Gastroesophageal sphincter (tissue), 4 donors: ENCODE results near the gene NRROS. TPM values are rescaled to one million over a fixed set of nuclear protein-coding genes. Genes with fewer than 3 reads are reported as not detected.

Experiments
- ATAC-seq: fragments of 150-250 bp; one replicate; pipeline ENCODE4 v1.9.1; 2016; ENCODE audit warnings: mild to moderate bottlenecking, moderate library complexity
- H3K27ac ChIP-seq, 4 donors: fragments of 200-600 bp; sonication (generic) in 3 of 4; 1 replicate in 3 of 4; 2 replicates in 1 of 4; pipeline ENCODE4 v1.5.1; 2016 to 2019
- H3K27me3 ChIP-seq: fragments of 200-600 bp; sonication (generic); one replicate; pipeline ENCODE4 v1.5.1; 2019
- H3K36me3 ChIP-seq, 2 donors: fragments of 200-600 bp; sonication (generic); one replicate each; pipeline ENCODE4 v1.5.1; 2019; ENCODE audit warnings: control low read depth in 1 of 2
- H3K4me1 ChIP-seq, 3 donors: fragments of 200-600 bp; sonication (generic); 1 replicate in 2 of 3; 2 replicates in 1 of 3; pipeline ENCODE4 v1.5.1; 2016 to 2019; ENCODE audit warnings: control low read depth in 2 of 3
- H3K4me3 ChIP-seq, 2 donors: fragments of 200-600 bp; sonication (generic); one replicate each; pipeline ENCODE4 v1.5.1; 2019; ENCODE audit warnings: mild to moderate bottlenecking in 1 of 2, moderate library complexity in 1 of 2
- H3K9me3 ChIP-seq, 3 donors: fragments of 200-600 bp; sonication (generic); one replicate each; pipeline ENCODE4 v1.5.1; 2017 to 2019; ENCODE audit warnings: control low read depth in 2 of 3
- EP300 ChIP-seq: sonication (generic); formaldehyde crosslinking; IDR thresholded peaks from one replicate; pipeline ENCODE4 v1.6.1; 2017; ENCODE audit warnings: antibody characterized with exemption, mild to moderate bottlenecking
- POLR2A ChIP-seq, 2 donors: fragments of 450-650 bp; IDR thresholded peaks; one replicate each; pipeline ENCODE4 v1.6.1; 2017; ENCODE audit warnings: antibody characterized with exemption in 2 of 2, mild to moderate bottlenecking in 2 of 2, moderate library complexity in 1 of 2
- POLR2AphosphoS5 ChIP-seq: sonication (generic); formaldehyde crosslinking; IDR thresholded peaks from one replicate; pipeline ENCODE4 v1.6.1; 2017; ENCODE audit warnings: antibody characterized with exemption
- WGBS, 2 donors: methylation state at CpG; one replicate each; pipeline ENCODE4 v1.1.5; 2018; ENCODE audit warnings: low coverage in 1 of 2; 5-methylcytosine and 5-hydroxymethylcytosine counted together
- total RNA-seq, 4 donors: library from RNA; depleted of rRNA; stranded (reverse); fragments of >200 nt; gene quantifications; one replicate each; pipeline ENCODE4 v1.1.0, GENCODE V29; 2016
- TF ChIP-seq, protein P1 (sequence below), 4 experiments: fragments of 200-600 bp in 2 of 4; fragments of 450-650 bp in 2 of 4; sonication (generic) in 1 of 4; IDR thresholded peaks; one replicate each; pipeline ENCODE4 v1.5.1; 2017 to 2019; ENCODE audit warnings: antibody characterized with exemption in 4 of 4, mild to moderate bottlenecking in 2 of 4, moderate library complexity in 2 of 4

Gene NRROS
- total RNA-seq, 4 donors from 2014 or later = 6.6 to 14.2 (median 8.4) TPM

DNA sequence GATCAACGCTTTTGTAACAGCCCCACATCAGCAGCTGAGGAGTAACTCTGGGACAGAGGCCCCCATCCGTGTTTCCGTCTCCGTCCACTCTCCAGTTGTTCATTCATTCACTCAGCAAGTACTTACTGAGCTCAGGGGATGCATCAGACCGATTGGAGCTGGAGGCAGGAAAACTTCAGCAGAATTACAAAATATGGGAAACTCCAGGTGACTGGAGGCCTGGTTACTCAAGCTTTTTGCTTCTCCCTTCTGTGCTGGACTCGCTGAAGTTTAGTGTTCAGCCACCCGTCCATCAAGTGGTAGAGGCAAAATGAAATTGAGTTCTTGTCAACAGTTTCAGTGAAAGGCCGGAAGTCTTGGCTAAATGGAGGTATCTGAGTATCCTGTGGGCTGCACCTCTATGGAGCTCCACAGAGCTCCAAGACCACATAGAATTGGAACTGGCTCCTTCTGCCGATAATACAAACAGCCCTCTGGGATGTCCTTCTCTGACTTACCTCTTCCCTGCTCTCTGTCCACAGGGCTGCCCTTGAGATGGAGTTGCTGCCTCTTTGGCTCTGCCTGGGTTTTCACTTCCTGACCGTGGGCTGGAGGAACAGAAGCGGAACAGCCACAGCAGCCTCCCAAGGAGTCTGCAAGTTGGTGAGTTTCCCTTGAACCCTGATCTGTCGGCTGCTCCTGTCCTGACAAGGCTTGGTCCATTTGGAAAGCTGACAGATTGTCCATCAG is 14.7 kb downstream of the NRROS start:
- no peak for ATAC-seq
- Histone ChIP-seq H3K4me3 (no peak overlapping the region), H3K4me1 (peaks cover 0 to 35% (median 10%) of the 10 kb centered on the region in 3 donors), H3K9me3 (no peaks in the 10 kb centered on the region), H3K27ac (no peak overlapping the region), H3K36me3 (peaks cover 0 to 47% of the 10 kb centered on the region in 2 donors), H3K27me3 (no peaks in the 10 kb centered on the region)
- WGBS, 2 donors = 83 to 100% methylated on average over 1 to 7 of the region's 12 CpGs
- TF ChIP-seq, protein P1, sequence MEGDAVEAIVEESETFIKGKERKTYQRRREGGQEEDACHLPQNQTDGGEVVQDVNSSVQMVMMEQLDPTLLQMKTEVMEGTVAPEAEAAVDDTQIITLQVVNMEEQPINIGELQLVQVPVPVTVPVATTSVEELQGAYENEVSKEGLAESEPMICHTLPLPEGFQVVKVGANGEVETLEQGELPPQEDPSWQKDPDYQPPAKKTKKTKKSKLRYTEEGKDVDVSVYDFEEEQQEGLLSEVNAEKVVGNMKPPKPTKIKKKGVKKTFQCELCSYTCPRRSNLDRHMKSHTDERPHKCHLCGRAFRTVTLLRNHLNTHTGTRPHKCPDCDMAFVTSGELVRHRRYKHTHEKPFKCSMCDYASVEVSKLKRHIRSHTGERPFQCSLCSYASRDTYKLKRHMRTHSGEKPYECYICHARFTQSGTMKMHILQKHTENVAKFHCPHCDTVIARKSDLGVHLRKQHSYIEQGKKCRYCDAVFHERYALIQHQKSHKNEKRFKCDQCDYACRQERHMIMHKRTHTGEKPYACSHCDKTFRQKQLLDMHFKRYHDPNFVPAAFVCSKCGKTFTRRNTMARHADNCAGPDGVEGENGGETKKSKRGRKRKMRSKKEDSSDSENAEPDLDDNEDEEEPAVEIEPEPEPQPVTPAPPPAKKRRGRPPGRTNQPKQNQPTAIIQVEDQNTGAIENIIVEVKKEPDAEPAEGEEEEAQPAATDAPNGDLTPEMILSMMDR (IDR thresholded peaks at IDR 0.05) = no peak
- no peak for TF ChIP-seq EP300
- TF ChIP-seq POLR2A (IDR thresholded peaks at IDR 0.05) = no peak

DNA sequence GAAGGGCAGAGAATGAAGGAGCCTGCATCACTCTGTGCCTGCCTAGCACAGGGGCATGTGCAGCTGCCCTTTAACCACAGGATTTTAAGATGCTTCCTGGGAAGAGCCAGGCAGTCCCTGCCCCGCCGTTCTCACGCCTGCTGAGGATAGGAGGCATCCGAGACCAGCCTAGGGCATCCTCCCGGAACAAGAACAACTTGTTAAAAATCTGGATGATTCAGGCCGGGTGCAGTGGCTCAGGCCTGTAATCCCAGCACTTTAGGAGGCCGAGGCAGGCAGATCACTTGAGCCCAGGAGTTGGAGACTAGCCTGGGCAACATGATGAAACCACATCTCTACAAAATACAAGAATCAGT is 15.2 kb downstream of the NRROS start:
- H3K27me3 ChIP-seq = no peaks in the 10 kb centered on the region
- H3K4me1 ChIP-seq = peaks cover 0 to 35% (median 10%) of the 10 kb centered on the region in 3 donors
- TF ChIP-seq POLR2AphosphoS5 (no peak), EP300 (no peak), POLR2A (IDR thresholded peaks at IDR 0.05) (no peak)
- TF ChIP-seq, protein P1 (IDR thresholded peaks at IDR 0.05) = no peak
- H3K4me3 ChIP-seq = no peak overlapping the region
- H3K9me3 ChIP-seq = no peaks in the 10 kb centered on the region
- WGBS, 2 donors = 100% methylated on average over 2 of the region's 7 CpGs; no CpG with 5 or more reads in 1 of the 2 donors
- ATAC-seq = no peak
- peaks cover 0 to 49% of the 10 kb centered on the region in 2 donors for H3K36me3 ChIP-seq
- H3K27ac ChIP-seq = no peak overlapping the region

DNA sequence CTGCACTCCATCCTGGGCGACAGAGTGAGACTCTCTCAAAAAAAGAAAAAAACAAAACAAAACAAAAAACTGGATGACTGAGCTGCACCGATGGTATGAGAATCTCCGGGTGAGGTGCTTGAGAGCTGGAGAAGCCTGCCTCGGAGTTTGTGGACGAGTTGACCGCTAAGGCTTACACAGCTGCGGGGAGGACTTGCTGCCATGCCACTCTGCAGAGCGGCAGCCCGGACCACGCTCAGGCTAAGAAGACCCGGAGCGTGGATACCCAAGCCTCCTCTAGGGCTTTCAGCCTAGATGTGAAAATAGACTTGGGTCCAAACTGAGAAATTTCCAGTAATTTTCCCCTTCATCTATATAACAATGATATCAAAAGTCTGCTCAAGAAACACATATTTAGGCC is 16.0 kb downstream of the NRROS start:
- Histone ChIP-seq H3K27me3 (no peaks in the 10 kb centered on the region), H3K4me1 (peaks cover 0 to 29% (median 8%) of the 10 kb centered on the region in 3 donors), H3K36me3 (peaks cover 0 to 57% of the 10 kb centered on the region in 2 donors), H3K27ac (no peak overlapping the region), H3K9me3 (no peaks in the 10 kb centered on the region), H3K4me3 (no peak overlapping the region)
- WGBS, 2 donors = 85 to 92% methylated on average over 6 to 12 of the region's 12 CpGs
- TF ChIP-seq POLR2AphosphoS5 = no peak
- TF ChIP-seq EP300 = no peak
- no peak for TF ChIP-seq POLR2A (IDR thresholded peaks at IDR 0.05)
- TF ChIP-seq, protein P1 (IDR thresholded peaks at IDR 0.05) = no peak
- no peak for ATAC-seq

DNA sequence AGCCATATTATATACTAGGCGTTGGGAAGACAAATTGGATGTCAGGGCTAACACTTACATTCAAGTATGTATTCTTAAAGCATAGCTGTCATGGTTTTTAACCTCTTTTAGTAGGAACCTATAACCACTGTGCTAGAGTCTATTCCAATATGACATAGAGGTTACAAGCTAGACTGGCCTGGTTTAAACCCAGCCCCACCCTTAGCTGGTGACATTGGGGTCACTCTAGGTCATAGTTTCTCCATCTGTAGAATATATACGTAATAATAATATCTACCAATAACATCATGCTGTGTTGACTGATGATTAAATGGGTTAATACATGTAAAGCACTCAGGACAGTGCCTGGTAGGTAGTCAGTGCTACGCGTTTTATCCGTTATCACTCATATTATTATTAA is 16.7 kb downstream of the NRROS start:
- no peak overlapping the region for H3K4me3 ChIP-seq
- H3K36me3 ChIP-seq = peaks cover 0 to 64% of the 10 kb centered on the region in 2 donors
- ATAC-seq = no peak
- 80 to 84% methylated on average over 4 to 5 of the region's 5 CpGs for WGBS, 2 donors
- H3K9me3 ChIP-seq = no peaks in the 10 kb centered on the region
- H3K27me3 ChIP-seq = no peaks in the 10 kb centered on the region
- TF ChIP-seq POLR2AphosphoS5 (no peak), POLR2A (IDR thresholded peaks at IDR 0.05) (no peak), EP300 (no peak)
- TF ChIP-seq, protein P1 (IDR thresholded peaks at IDR 0.05) = no peak
- H3K4me1 ChIP-seq = peaks cover 0 to 22% (median 3%) of the 10 kb centered on the region in 3 donors
- no peak overlapping the region for H3K27ac ChIP-seq

DNA sequence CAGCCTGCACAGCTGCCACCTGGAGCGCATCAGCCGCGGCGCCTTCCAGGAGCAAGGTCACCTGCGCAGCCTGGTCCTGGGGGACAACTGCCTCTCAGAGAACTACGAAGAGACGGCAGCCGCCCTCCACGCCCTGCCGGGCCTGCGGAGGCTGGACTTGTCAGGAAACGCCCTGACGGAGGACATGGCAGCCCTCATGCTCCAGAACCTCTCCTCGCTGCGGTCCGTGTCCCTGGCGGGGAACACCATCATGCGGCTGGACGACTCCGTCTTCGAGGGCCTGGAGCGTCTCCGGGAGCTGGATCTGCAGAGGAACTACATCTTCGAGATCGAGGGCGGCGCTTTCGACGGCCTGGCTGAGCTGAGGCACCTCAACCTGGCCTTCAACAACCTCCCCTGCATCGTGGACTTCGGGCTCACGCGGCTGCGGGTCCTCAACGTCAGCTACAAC is 20.4 kb downstream of the NRROS start:
- H3K27me3 ChIP-seq = no peaks in the 10 kb centered on the region
- no peaks in the 10 kb centered on the region for H3K9me3 ChIP-seq
- no peak overlapping the region for H3K27ac ChIP-seq
- no peaks in the 10 kb centered on the region for H3K4me1 ChIP-seq
- peaks cover 0 to 51% of the 10 kb centered on the region in 2 donors for H3K36me3 ChIP-seq
- TF ChIP-seq POLR2AphosphoS5 (no peak), EP300 (no peak), POLR2A (IDR thresholded peaks at IDR 0.05) (no peak)
- TF ChIP-seq, protein P1 (IDR thresholded peaks at IDR 0.05) = no peak
- ATAC-seq = no peak
- WGBS, 2 donors = 96 to 100% methylated on average over 4 to 19 of the region's 35 CpGs
- H3K4me3 ChIP-seq = no peak overlapping the region
